Activated CD4-positive, alpha-beta T cell treated with anti-CD3 and anti-CD28 coated beads, Interleukin-2, Interleukin-4, amounts not matched to agents 100 ng/mL and 50 ng/mL, durations not matched to agents 16 hours and 8 hours (primary cell): ENCODE data around the gene TECPR2.

Source experiments
- DNase-seq: peaks from one replicate; pipeline ENCODE4 v3.0.0-alpha.2; 2020; ENCODE audit warnings: low spot score

TECPR2 gene

DNA sequence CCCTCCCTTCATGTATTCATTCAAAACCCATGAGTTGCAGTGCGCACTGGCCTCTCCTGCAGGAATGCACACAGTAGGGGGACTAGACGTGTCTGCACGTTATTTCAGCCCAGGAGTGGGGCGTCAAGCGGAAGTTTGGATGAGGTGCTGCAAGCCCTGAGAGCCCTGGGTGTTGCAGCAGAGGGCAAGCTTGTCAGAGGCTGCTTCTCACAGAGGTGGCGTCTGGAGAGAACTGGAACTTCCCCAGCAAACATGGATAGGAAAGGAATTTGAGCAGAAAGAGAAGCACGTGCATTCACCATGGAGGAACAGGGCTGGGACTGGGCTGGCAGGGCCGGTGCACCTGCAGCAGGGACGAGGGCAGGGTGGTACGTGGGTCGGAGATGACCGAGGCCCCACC lies 64.9 kb downstream of the TECPR2 start:
- DNase-seq, result no peak

DNA sequence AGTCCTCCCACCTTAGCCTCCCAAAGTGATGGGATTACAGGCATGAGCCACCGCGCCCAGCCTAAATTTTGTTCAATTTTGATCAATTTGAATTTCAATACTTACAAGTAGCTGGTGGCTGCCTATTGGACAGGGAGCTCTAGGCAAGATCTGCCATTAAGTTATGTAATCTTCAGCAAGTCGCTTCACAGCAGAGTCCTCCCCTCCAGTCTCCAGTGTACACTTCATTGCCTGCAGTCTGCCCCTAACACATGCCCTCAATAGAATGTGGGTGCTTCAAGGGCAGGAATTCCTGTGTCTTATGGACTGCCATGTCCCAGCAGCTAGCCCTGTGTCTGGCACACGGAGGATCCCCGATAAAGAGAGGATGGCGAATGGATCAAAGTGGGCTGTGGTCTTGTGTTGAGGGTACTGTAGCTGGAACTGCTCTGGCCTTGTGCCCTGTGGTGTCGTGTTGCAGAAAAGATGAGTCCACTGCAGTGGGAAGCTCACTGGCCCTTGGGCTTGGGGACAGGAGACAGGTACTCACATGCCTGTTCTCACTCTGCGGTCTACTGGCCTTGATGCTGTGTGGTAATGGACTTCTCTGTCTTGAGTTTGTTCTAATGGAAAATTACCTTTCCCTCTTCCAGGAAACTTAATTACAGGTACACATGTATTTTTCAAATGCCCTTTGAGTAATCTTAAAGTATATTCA lies 67.6 kb downstream of the TECPR2 start:
- DNase-seq, result no peak

DNA sequence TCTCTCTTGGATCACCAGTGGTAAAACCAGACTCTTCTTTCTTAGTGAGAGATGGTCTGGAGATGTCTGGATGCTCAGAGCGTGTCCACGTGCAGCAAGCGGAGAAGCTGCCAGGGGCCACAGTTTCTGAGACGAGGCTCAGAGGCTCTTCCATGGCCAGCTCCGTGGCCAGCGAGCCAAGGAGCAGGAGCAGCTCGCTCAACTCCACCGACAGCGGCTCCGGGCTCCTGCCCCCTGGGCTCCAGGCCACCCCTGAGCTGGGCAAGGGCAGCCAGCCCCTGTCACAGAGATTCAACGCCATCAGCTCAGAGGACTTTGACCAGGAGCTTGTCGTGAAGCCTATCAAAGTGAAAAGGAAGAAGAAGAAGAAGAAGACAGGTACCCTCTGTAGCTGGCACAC lies 69.0 kb downstream of the TECPR2 start:
- DNase-seq, result no peak

DNA sequence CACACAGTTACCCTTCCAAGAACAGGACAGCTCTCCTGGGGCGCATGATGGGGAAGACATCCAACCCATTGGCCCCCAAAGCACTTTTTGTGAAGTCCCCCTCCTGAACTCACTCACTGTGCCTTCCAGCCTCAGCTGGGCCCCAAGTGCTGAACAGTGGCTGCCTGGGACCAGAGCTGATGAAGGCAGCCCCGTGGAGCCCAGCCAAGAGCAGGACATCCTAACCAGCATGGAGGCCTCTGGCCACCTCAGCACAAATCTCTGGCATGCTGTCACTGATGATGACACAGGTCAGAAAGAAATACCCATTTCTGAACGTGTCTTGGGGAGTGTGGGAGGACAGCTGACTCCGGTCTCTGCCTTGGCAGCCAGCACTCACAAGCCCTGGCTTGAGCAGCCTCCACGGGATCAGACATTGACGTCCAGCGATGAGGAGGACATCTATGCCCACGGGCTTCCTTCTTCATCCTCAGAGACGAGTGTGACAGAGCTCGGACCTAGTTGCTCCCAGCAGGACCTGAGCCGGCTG lies 72.0 kb downstream of the TECPR2 start:
- DNase-seq, result no peak

DNA sequence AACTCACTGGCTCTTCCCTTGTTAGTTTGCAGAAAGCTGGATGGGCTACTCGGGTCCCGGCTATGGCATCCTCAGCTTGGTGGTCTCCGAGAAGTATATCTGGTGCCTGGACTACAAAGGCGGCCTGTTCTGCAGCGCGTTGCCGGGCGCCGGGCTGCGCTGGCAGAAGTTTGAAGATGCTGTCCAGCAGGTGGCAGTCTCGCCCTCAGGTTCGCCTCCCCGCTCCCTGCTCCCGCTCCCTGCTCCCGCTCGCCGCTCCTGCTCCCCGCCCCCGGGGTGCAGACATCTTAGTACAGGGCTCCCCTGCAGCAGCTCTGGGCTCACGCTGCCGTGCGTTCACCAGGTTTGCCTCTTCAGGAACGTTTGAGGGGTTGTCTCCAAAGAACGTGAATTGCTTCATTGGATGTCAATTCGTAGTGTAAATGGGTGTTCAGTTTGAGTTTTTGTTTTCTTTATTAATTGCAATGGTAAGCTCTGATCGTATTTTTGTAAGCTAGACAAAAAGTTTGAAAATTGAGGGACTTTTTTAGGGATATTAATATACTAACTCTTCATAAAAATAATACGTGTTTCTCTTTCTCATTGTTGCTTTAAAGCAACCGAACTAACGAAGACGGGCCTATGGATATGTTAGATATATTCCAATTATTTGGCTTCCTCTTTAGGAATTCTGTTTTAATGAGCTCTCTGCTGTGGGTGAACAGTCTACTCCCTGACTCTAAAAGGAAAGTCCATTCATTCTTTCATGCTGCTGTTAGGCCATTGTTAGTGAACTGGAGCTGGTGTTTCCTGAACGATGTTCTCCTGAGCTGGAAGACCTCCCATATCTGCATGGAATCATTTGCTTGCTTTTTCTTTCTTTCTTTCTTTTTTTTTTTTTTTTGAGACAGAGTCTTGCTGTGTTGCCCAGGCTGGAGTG lies 75.5 kb downstream of the TECPR2 start:
- peak; percentile 61 for DNase-seq

DNA sequence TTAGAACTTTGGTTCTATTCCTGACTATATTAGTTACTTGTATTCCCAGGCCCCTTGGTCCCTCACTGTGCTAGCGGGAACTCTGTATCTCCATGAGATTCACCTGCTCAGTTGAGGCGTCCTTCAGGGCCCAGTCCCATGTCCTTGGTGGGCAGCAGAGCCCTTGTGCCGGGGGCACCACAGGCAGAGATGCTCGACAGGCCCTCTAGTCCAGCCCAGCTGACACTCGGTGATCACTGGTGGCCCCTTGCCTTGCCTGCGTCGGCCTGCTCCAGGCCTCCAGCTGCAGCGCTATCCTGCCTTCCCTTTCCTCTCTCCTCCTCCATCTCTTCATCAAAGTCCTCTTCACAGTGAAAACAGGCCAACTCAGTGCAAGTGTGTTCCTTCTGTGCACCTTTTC lies 76.8 kb downstream of the TECPR2 start:
- DNase-seq, result no peak

DNA sequence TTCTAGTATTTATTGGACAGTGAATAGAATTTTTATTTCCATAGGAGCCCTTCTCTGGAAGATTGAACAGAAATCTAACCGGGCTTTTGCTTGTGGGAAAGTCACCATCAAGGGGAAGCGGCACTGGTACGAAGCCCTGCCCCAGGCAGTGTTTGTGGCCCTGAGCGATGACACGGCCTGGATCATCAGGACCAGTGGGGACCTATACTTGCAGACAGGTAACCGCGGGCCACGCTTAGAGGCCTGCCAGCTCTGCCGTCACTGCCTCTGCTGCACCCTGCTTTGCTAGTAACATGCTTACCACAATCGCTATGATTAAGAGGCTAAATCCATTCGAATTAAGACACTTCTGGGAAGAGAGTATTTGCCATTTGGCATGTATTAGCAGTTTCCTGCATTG lies 77.7 kb downstream of the TECPR2 start:
- no peak for DNase-seq

DNA sequence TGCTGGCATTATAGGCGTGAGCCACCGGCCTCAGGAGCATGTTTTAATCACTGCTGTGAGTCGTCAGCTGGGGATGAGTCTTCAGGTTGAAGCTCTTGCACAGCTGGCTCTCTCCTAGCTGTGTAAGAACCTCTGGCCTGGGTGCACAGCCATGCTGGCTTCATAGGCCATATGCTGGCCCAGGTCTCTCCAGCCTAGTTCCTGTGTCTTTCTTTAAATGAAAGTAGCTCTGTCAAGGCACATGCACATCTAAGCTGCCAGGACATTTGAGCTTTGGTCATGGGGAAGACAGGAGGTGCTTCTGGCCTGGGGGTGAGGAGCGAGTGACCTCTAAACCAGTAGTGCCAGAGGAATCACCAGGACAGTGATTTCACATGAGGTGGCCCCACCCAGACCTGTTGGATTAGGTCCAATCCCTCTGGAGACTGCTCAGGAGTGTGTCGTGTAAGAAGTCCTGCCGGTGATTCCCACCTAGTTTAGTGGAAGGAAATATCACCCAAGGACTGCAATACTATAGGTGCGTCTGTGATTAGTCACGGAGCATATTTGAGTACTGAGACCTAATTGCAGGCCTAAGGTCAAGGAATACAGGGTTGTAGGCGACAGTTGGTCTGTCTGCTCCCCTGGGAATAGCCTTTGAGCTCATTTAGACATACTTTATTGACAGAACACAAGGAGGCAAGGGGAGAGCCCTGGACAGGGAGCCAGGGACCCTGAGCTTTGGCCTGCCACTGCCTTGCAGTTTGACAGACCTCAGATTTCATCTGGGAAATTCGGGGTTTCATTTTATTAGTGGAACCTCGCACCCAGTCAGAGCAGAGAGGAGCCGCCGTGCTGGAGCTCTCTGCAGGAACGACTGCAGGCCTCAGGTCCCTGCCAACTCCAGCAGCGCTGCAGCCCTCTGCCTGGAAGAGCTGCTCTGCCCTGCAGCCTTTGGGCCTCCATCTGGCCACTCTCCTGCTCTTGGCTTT lies 79.8 kb downstream of the TECPR2 start:
- no peak for DNase-seq

DNA sequence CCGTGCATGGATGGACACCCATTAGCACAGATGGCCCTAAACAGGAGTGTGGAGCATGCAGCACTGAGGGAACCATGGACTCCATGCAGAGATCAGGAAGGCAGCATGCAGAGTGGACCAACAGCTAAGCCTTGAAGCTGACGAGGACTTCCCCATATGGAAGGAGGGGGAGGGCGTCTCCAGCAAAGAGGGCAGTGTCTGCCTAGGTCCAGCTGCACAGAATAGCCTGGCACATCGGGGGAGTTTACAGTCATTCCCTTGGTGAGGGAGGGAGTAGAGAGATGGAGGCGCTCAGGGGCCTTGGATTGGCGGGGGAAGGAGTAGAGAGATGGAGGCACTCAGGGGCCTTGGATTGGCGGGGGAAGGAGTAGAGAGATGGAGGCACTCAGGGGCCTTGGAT lies 82.3 kb downstream of the TECPR2 start:
- no peak for DNase-seq

DNA sequence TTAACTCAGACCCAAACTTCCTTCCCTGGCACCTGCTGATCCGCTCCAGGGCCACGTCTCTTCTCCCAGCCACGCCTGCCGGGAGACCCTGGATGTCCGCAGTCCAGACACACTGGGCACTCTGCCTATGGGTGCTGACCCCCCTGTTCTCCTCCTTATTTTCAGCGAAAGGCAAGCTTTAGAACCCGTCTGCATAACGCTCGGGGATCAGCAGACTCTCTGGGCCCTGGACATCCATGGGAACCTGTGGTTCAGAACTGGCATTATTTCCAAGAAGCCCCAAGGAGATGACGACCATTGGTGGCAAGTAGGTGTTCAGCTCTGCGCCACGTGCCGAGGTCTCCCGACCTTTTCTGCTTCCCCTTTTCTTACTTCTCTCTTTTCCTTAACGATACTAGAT lies 82.9 kb downstream of the TECPR2 start:
- no peak for DNase-seq

DNA sequence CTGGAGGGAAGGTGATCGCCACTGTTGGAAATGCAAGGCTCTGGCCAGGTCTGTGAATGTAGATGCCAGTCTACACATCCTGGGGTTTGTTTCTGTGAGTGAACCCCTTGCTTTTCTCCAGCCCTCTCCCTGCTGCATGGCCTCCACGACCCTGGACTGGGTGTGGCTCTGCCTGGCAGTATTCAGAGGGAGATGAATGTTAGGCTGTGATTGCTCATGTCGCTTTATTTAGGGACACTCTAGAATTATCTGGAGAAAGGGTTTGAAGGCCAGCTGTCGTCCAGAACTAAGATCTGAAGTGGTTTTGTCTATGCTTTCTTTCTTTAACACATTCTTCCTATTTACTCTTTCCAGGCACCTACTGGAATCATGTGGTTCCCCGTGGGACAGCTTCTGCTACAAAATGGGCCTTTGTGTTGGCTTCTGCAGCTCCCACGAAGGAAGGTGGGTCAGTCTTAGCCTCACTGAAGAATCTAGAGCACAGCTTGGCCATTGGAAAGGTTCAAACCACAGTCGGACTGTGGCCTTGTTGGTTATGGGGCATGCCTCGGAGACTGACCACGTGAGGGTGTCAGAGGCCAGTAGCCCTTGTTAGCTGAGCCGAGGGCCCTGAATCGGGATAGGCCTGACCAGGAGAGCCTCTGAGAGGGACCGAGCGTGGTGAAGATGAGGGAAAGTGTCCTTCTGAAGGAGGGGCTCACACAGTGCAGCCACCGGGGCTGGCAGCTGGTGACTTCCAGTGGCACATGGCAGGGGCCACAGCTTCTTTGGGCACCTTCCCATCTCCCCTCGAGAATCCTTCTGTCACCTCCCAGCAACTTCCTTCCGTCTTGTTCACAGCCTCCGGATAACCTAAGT lies 87.7 kb downstream of the TECPR2 start:
- no peak for DNase-seq

DNA sequence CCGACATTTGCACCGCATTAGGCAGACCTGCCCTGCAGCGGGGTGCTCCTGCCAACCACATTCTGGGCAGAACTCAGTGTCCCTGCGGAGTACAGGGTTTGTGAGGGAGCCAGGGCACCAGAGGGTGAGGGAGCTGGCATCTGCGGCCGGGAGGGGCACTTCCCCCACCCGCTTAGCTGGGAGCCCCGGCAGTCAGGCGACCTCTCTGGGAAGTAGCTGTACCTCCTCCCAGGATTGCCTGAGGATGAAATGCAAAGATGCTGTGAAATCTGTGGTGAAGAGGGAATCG lies 88.3 kb downstream of the TECPR2 start:
- no peak for DNase-seq

DNA sequence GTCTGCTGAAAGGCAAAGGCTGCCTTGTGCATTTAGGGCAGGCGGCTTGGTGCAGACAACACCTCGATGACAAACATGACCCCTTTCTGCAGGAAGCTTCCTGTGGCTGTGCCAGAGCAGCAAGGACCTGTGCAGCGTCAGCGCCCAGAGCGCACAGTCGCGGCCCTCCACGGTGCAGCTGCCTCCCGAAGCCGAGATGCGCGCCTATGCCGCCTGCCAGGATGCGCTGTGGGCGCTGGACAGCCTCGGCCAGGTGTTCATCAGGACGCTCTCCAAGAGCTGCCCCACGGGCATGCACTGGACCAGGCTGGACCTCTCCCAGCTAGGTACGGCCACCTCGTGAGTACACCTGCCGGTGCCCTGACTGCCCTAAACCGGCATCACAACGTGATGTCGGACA lies 89.6 kb downstream of the TECPR2 start:
- no peak for DNase-seq

DNA sequence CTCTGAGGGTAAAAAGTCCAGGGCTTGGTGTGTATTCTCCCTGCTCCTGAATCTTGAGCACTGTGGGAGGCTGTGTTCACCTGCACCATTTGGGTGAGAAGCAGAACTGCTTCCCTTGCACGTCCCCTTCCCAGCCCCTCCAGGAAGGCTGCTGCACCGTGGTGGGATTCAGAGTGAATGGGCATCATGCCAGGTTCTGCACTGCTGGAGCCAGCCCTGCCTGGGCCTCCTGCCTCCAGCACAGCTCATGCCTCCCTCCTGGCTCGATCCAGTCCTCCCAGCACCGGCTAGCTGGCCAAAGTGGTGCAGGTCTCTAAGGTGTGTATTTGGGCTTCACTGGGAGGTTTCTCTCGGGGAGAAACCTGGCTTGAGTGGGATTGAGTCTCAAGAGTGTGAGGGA lies 92.0 kb downstream of the TECPR2 start:
- DNase-seq, result no peak

DNA sequence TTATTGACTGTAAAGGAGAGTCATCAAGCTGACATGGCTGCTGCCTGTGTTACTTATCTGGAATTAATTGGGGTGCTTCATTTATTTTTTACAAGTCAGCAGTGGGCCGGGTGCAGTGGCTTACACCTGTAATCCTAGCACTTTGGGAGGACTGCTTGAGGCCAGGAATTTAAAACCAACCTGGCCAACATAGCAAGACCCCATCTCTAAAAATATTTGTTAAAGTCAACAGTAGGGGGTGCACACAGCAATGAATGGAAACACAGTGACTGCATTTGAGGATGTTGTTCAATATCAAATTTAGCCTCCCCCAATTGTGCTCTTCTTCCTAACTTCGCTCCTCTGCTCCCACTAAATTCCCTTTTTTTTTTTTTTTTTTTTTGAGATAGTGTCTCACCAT lies 94.8 kb downstream of the TECPR2 start:
- no peak for DNase-seq

DNA sequence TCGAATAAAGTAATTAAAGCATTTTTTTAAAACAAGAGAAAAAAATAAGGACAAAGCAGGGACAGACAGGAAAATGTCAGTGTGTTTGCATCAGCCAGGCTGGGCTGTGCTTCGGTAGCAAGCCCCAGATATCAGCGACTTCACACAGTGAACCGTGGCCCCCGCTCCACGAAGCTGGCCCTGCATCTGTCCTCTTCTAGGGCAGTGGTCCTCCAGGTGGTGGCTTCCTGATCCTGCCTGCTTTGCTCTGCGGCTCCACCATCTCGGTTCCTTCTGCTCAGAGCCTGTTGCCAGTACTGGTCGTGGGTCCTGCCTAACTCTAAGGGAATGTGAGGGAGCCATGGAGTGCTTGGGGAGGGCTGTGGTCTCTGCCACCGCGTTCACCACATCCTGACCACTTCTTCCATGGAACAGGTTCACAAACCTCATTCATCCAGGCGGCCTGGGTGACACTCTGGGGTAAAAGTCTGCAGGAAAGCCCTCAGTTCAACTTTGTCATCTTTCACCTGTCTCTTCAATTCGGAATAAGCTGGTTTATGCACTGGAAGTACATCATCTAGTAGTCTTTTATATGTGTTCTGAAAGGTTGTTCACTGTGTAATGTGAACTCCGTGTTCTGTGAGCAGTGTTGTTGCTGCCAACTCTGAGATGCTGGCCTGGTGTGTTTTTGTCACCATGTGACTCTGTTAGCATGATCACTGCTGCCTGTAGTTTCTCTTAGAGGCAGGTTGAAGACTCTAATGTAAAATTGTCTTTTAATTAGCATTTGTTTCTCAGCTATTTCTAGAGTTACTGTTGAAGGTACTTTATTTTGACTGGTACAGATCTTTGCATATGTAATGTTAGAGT lies 99.0 kb downstream of the TECPR2 start:
- no peak for DNase-seq

DNA sequence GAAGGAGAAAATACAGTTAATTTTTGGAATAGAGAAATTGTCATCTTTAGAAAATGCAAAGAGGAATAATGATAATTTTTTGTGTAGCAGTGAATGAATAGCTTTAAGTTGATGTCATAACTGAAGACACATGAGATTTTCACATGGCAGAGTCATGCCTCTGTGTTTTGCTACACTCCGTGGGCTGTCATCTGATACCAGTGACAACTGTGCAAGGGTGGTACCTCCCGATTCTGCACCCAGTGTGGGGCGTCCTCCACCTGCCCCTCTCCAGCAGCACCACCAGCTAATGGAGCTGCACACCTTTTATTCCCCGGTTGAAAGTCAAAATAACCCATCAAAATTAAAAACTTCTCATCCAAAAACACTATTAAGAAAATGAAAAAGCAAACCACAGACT lies 99.7 kb downstream of the TECPR2 start:
- no peak for DNase-seq

DNA sequence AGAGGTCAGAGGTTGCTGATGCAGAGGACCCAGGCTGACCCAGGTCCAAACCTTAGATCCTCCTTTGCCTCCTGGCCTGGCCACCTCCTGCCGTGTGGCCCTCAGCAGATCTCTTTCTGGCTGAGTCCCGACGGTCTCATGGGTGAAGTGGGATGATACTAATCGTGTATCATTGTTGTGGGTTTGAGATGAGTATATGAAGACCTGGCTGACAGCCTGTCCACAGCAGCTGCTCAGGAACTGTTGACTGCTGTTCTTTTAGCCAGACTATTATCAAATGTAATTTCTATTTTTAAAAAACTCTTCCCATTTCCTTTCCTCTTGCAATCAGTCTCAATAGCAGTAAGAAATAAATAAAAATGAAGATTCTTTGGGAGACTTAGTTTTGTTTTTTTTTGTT lies 101.3 kb downstream of the TECPR2 start:
- no peak for DNase-seq

DNA sequence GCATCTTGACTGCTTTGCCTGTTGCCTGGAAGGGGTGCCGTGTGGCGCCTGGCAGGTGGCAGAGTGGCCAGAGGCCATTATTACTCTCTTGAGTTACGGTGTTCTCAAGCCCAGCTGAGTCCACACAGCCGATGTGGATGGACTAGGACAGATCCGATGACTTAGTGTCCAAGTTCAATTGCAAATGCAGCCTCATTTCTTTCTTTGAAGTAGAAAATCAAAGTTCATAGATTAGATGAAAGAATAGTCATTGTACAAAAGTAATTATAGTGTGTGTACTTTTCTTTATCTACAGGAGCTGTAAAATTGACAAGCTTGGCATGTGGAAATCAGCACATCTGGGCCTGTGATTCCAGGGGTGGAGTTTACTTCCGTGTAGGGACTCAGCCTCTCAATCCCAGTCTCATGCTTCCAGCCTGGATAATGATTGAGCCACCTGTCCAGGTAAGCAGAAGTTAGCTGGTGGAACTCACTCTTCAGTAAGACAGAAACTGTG lies 102.2 kb downstream of the TECPR2 start:
- DNase-seq, result no peak

DNA sequence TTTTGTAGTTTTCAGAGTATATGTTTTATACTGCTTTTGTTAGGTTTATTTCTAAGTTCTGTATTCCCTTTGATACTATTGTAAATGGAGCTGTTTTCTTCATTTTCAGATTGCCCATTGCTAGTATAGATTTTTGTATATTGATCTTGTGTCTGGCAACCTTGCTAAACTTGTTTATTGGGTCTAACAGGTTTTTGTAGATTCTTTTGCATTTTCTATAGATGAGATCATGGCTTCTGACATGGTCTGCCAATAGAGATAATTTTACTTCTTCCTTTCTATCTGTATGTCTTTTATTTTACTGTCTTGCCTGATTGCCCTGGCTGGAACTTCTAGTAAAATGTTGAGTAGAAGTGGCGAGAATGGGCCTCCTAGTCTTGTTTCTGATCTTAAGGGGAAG lies 106.5 kb downstream of the TECPR2 start:
- DNase-seq, result no peak
